DLD1 (cell line): ENCODE data around the gene EMSY.
"Not testable (repeated sequence)": the region's sequence is repeated elsewhere in the genome, so short reads cannot be mapped to it uniquely, and the experiment has no call there.

Experiments used
- in situ Hi-C: cut with HindIII; loops from 2 replicates; pipeline ENCODE4 v1.10.0; 2017; ENCODE audit warnings: low sequenced_read_pairs

Gene EMSY

DNA sequence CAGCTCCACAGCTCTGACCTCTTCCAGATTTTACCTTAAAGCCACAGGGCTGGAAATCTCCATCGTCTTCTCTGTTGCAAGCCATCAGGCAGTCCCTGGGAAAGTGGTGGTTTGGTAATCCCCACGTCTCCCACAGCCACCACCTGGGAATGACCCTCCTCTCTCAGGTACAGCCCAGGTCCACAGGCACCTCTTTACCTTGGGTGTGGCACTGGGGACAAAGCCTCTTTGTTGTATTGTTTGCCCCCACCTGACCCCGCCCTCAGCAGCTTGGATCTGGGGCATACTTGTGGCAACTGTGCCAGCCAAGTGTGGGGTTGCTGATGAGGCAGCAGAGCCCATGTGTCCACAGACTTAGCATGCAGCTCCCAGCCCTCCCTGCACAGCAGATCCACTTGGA is 148.1 kb downstream of the EMSY start:
- in situ Hi-C loops, result no loop called here

DNA sequence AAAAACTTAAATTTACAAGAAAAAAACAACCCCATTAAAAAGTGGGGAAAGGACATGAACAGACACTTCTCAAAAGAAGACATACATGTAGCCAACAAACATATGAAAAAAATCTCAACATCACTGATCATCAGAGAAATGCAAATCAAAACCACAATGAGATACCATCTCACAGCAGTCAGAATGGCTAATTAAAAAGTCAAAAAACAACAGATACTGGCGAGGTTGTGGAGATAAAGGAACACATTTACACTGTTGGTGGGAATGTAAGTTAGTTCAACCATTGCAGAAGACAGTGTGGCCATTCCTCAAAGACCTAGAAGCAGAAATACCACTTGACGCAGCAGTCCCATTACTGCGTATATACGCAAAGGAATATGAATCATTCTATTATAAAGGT is 150.3 kb downstream of the EMSY start:
- in situ Hi-C loops, result not testable (repeated sequence)

DNA sequence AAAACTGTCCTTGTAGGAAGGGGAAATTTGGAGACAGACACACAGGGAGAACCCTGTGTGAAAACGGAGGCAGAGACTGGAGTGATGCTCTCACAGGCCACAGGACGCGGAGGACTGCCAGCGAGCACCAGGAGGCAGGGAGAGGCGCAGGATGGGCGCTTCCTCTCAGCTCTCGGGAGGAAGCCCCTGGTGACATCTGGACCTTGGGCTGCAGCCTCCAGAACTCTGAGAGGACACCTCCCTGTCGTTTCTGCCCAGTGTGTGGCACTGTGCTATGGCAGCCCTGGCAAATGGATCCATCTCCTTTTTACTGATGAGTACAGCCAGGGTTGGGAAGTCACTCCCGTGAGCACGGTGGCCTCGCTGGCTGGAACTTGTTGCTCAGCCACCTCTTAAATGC is 151.8 kb downstream of the EMSY start:
- in situ Hi-C loops, result no loop called here

DNA sequence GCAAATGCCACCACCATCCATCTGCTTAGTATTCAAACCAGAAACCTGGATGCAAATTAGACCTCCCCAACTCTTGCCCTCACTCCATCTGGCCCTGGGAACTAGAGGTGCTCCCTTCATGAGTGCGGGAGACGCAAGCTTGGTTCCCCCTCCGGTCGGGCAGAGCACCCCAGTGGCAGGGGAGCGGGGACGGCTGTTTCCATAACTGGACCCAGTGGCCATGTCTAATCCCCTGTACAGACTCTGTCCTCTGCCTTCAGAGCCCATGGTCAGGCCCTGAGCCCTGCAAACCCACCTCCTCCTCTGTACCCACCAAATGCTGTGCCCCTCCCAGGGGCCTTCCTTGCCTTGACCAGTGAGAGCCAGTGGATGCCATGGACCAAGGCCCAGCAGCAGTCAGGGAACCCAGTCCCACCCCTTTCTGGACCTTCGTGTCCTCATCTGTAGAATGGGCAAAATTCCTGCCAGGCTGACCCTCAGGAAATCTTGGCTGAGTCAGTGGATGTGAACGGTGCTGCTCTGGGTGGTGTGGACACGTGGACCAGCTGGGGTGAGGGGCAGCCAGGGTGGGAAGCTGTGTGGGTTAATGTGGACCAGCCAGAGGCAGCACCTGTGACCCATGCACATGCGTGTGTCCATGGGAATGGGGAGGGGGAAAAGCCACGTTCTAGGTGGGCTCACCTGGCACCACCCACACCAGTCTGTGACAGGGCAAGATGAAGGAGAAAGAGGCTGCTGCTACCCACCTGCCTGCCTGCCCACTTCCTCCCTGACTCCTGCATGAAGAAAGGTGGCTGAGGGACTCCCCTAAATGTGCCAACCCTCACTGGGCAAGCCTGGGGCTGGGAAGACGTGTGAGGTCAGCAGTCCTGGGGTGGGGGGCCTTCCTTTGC is 153.0 kb downstream of the EMSY start:
- in situ Hi-C loops, result no loop called here

DNA sequence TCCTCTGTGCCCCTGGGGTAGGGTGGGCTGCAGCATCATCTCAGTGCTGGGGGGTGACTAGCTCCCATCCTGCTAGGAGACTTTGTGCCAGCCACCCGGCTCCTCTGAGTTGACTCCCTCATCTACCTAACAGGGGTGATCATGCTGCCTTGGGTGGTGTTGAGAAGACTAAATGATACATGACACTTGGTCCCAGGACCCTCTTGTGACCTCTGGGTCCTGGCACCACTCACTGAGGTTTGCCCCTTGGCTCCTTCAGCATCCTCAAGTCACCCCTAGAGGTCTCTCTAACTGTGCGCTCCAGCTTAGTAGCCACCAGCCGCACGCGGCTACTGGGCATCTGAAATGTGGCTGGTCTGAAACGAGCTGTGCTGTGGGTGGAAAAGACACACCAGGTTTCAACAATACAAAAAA is 153.6 kb downstream of the EMSY start:
- in situ Hi-C loops, result no loop called here

DNA sequence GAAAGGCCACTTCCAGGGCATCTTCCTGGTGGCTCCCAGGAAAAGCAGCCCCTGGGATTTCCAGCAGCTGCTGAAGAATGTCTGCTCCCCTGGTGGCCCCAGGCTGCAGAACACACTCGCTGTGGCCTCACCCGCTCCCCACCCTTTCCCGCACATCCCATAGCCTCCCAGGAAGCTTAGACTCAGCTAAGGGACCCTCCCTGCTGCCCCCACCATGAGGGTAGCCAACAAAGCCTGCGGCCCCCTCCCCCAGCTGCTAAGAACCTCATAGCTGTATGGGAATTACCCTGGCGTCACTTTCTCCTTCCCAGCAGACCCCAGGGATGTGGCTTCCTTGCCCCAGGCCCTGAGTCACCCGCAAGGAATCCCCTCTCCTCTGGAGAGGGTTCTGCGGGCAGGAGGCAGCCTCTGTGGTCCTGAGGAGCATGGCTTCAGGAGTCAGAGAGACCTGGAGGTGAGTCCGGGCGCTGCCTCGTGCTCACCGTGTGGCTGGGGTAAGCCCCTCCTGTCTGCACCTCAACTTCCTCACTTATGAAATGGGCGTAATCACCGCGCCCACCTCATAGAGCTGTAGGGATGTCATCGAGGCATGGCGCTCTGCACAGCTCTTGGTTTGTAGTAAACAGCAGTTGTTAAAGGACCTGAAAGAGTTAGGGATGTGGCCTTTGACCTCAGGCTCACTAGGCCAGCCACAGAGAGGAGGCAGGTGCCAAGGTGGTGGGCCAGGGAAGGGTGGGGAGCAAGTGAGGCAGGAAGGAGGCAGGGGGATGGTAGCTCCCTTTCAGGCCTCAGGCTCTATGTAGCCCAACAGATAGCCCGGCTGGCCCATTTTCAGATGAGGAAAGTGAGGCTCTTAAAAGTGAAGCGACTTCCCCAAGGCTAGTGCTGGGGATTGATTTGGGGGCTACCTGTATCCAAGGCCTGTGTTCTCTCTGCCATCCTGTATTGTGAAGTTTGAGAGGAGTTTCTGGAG is 154.5 kb downstream of the EMSY start:
- in situ Hi-C loops, result no loop called here

DNA sequence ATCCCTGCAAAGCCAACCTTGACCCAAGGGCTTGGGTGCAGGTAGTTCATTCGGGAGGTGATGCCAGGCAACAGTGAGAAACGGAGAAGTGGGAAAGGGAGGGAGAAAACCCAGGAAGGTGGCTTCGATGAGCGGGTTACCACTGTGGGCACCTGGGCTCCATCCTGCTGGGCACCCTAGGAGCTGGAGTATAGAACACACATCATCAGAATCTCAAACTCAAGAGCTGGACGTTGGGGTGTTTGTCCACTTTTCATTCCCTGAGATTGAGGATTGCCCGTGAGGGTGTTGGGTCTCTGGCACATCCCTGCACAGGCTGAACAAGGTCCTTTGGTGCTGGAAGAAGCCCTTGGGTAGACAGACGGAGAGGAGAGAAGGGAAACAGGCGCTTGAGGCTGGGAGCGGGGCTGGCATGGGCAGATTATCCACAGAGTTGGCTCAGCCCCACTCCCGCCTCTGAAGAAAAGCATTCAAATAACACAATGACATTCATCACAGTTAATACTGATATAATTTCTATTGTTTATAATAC is 155.4 kb downstream of the EMSY start:
- in situ Hi-C loops, result no loop called here

DNA sequence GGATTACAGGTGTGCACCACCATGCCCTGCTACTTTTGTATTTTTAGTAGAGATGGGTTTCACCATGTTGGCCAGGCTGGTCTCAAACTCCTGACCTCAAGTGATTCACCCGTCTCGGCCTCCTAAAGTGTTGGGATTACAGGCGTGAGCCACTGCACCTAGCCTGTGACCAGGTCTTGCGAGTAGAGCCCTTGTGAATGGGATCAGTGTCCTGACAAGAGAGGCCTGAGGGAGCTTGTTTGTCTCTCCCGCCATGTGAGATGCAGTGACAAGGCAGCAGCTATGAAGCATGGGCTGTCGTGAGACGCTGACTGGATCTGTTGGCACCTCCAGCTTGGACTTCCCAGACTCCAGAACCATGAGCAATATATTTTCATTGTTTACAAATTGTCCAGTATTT is 156.5 kb downstream of the EMSY start:
- in situ Hi-C loops, result no loop called here

DNA sequence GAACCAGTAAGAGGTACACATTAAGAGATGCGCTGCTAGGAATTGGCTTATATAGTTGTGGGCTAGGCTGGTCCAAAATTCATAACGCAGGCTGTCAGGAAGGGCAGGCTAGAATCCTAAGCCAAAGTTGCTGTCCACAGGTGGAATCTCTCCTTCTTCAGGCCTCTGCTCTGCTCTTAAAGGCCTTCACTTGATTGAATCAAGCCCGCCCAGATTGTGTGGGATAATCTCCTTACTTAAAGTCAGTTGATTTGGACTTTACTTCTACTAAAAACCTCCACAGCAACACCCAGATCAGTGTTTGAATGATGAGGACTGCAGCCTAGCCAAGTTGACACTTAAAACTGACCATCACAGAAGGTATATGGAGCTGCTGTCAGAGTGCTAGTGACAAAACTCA is 156.9 kb downstream of the EMSY start:
- in situ Hi-C loops, result no loop called here

DNA sequence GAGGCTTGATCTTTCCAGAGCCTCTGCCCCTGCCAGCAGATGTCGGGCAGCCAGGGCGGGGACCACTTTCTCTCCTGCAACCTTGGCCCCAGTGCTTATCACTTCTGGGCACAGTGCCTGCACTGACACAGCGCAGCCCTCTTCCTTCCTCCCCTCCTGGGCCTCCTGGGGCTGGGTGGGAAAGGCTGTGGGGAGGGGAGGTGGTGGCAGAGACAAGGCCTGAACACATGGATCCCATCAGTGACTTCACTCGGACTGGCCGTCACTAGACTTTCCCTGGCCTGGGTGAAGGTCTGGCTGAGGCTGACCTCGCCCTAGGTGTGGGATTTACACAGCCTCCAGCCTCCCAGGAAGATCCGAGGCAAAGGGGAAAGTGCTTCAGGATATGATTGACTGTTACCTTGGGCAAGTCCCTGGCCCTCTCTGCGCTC is 157.6 kb downstream of the EMSY start:
- in situ Hi-C loops, result no loop called here
